Type B pancreatic cell (in vitro differentiated cells): Measurements from ENCODE around the gene ITPR2. TPM values are rescaled to one million over a fixed set of nuclear protein-coding genes. Genes with fewer than 3 reads are reported as not detected.

Source experiments
- DNase-seq: peaks from one replicate; pipeline ENCODE4 v3.0.0; 2021; ENCODE audit warnings: mixed read lengths; ENCODE audit not compliant: unreplicated experiment; ENCODE audit errors: extremely low spot score
- H3K27ac Mint-ChIP-seq: 2 replicates; pipeline ENCODE4 v1.8.0; 2021; ENCODE audit warnings: mild to moderate bottlenecking, mixed read lengths
- H3K27me3 Mint-ChIP-seq: 2 replicates; pipeline ENCODE4 v1.8.0; 2021; ENCODE audit warnings: mixed read lengths
- H3K36me3 Mint-ChIP-seq: 2 replicates; pipeline ENCODE4 v1.8.0; 2021; ENCODE audit warnings: mixed read lengths
- H3K4me1 Mint-ChIP-seq: one replicate; pipeline ENCODE4 v1.8.0; 2021; ENCODE audit warnings: mixed read lengths; ENCODE audit not compliant: unreplicated experiment
- H3K4me3 Mint-ChIP-seq: 2 replicates; pipeline ENCODE4 v1.8.0; 2021; ENCODE audit warnings: mild to moderate bottlenecking, mixed read lengths
- H3K9me3 Mint-ChIP-seq: 2 replicates; pipeline ENCODE4 v1.8.0; 2021; ENCODE audit warnings: mixed read lengths
- CTCF ChIP-seq: fragments of 200-600 bp; sonication (generic); conservative IDR thresholded peaks from 2 replicates; pipeline ENCODE4 v1.5.0; 2021; ENCODE audit warnings: antibody characterized with exemption, mild to moderate bottlenecking
- total RNA-seq: library from RNA; stranded (reverse); gene quantifications from 2 replicates; pipeline ENCODE4 v1.2.1, GENCODE V29; 2021; ENCODE audit warnings: low replicate concordance

Gene ITPR2
- total RNA-seq, 1 donor from 2014 or later: 33.7 TPM

GRCh38 chr12:26599096-26599695, 233.8 kb downstream of the ITPR2 start:
- TF ChIP-seq CTCF: no peak
- H3K27me3 Mint-ChIP-seq: no peaks in the 10 kb centered on the region
- no peak for DNase-seq
- no peak overlapping the region for H3K4me3 Mint-ChIP-seq
- H3K4me1 Mint-ChIP-seq: no peaks in the 10 kb centered on the region
- H3K27ac Mint-ChIP-seq: no peak overlapping the region
- H3K36me3 Mint-ChIP-seq: peaks cover 47% of the 10 kb centered on the region
- no peaks in the 10 kb centered on the region for H3K9me3 Mint-ChIP-seq

GRCh38 chr12:26595806-26596205, 237.2 kb downstream of the ITPR2 start:
- H3K4me1 Mint-ChIP-seq: no peaks in the 10 kb centered on the region
- H3K9me3 Mint-ChIP-seq: no peaks in the 10 kb centered on the region
- DNase-seq: no peak
- H3K27me3 Mint-ChIP-seq: no peaks in the 10 kb centered on the region
- H3K36me3 Mint-ChIP-seq: peaks cover 37% of the 10 kb centered on the region
- H3K4me3 Mint-ChIP-seq: no peak overlapping the region
- no peak for TF ChIP-seq CTCF
- no peak overlapping the region for H3K27ac Mint-ChIP-seq

- Mint-ChIP-seq H3K4me1 (no peaks in the 10 kb centered on the region), H3K27me3 (no peaks in the 10 kb centered on the region), H3K27ac (no peak overlapping the region), H3K9me3 (no peaks in the 10 kb centered on the region), H3K36me3 (peaks cover 36% of the 10 kb centered on the region), H3K4me3 (no peak overlapping the region)
- DNase-seq: no peak
- no peak for TF ChIP-seq CTCF
Measured at GRCh38 chr12:26580619-26581018, 252.4 kb downstream of the ITPR2 start.

GRCh38 chr12:26576266-26576665, 256.7 kb downstream of the ITPR2 start:
- Mint-ChIP-seq H3K4me1 (no peaks in the 10 kb centered on the region), H3K9me3 (no peaks in the 10 kb centered on the region), H3K36me3 (peaks cover 60% of the 10 kb centered on the region), H3K27ac (no peak overlapping the region), H3K4me3 (no peak overlapping the region), H3K27me3 (no peaks in the 10 kb centered on the region)
- no peak for DNase-seq
- TF ChIP-seq CTCF: no peak

- no peak for DNase-seq
- no peak for TF ChIP-seq CTCF
- Mint-ChIP-seq H3K4me1 (no peaks in the 10 kb centered on the region), H3K36me3 (peaks cover 48% of the 10 kb centered on the region), H3K27me3 (no peaks in the 10 kb centered on the region), H3K9me3 (no peaks in the 10 kb centered on the region), H3K27ac (no peak overlapping the region), H3K4me3 (no peak overlapping the region)
Measured at GRCh38 chr12:26573225-26573909, 259.6 kb downstream of the ITPR2 start.
